ENCODE data around the gene GXYLT1. TPM values are rescaled to one million over a fixed set of nuclear protein-coding genes. Genes with fewer than 3 reads are reported as not detected.
A peak's percentile ranks its signal among the peaks of the same experiment; 100 is the strongest.
"Not testable (repeated sequence)": the region's sequence is repeated elsewhere in the genome, so short reads cannot be mapped to it uniquely, and the experiment has no call there.

The GXYLT1 gene
- total RNA-seq, 1 experiment from 2014 or later, result 14.5 TPM

- no peak for DNase-seq (ENCODE audit: low read depth)
Measured at GRCh38 chr12:42145197-42145549, 499 bp upstream of the GXYLT1 start.

- DNase-seq (ENCODE audit: low read depth), result peak; percentile 12
Measured at GRCh38 chr12:42144158-42144407, 591 bp downstream of the GXYLT1 start.

- peak; percentile 32 for DNase-seq (ENCODE audit: low read depth)
Measured at GRCh38 chr12:42143452-42144157, 1.1 kb downstream of the GXYLT1 start.

GRCh38 chr12:42141981-42142606, 2.6 kb downstream of the GXYLT1 start:
- DNase-seq (ENCODE audit: low read depth), result no peak

- DNase-seq (ENCODE audit: low read depth), result peak; percentile 15
Measured at GRCh38 chr12:42140901-42141300, 3.8 kb downstream of the GXYLT1 start.

- DNase-seq (ENCODE audit: low read depth), result peak; percentile 58
Measured at GRCh38 chr12:42135259-42135814, 9.3 kb downstream of the GXYLT1 start.

DNA sequence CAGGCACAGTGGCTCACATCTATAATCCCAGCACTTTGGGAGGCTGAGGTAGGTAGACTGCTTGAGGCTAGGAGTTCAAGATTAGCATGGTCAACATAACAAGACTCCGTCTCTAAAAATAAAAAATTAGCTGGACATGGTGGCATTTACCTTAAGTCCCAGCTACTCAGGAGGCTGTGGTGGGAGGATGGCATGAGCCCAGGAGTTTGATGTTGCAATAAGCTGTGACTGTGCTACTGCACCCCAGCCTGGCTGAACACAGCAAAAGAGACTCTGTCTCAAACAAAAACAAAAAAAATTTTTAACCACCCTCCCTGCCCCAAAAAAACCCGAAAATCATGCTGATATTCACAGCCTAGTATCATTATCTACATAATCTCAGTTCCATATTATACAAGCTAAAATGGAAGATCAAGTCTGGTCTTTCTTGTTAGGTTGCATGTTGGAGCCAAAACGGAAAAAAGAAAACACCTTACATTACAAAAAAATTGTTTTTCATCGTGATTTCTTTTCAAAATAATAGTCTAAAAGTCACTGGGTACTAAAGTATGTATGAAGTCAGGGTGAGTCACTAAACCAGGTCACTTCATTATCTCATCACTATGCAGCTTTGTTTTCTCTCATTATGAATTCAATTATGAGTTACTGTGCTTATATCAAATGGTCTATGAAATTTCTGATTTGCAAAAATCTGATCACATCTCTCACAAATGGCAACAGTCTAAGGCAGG, 13.8 kb downstream of the GXYLT1 start:
- DNase-seq (ENCODE audit: low read depth), result peak; percentile 64

- DNase-seq (ENCODE audit: low read depth), result peak; percentile 67
Measured at GRCh38 chr12:42129595-42130204, 15.0 kb downstream of the GXYLT1 start.

GRCh38 chr12:42128888-42129287, 15.8 kb downstream of the GXYLT1 start:
- no peak for DNase-seq (ENCODE audit: low read depth)

DNA sequence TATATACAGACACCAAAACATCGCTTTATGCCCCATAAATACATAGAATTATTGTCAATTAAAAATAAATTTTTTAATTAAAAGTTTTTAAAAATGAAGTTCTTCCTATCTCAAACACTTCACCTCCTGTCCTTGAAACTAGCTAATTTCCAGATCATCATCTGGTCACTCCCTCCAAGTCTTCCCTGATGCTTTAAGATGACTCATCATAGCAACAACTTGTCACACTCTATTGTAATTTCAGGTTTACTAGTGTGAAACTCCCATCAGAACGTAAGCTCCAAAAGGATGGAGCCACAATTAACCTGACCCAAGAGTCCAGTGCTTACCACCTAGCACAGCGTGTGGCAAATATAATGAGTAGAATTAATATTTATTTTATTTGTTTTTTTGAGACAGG, 16.3 kb downstream of the GXYLT1 start:
- DNase-seq (ENCODE audit: low read depth), result peak; percentile 25

DNA sequence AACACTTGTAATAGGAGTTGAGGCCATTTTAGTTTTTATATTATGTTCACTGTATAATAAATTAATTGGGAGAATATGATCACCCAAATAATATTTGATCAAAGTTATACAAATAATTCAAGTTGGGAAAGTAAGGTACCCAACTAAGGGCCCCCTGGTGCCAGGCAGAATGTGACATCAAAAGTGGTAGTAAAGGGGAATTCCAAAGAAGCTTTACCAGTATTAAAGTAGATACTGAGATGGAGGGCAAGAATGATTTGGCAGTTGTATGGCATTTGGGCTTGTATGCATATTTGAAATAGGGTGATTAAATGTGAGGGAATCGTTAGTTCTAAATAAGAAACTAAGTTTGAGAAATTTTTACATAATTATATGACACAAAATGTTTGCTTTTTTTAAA, 17.7 kb downstream of the GXYLT1 start:
- DNase-seq (ENCODE audit: low read depth), result no peak

DNA sequence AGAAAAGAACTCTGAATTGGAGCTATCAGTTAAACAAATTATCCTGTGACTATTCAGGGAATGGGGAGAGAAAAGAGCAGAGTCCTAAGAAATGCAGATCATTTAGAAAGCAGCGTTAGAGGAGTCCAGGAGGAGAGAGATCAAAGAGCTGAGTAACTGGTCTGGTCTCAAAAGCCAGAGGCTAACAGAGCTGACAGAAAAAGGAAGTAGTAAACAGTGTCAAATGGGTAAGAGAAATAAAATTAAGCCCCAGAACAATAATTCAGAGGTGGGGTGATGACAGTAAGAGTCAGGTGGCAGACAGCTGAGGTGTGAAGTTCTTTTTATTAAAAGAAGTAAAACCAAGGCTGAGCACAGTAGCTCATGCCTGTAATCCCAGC, 19.3 kb downstream of the GXYLT1 start:
- DNase-seq (ENCODE audit: low read depth), result no peak

DNA sequence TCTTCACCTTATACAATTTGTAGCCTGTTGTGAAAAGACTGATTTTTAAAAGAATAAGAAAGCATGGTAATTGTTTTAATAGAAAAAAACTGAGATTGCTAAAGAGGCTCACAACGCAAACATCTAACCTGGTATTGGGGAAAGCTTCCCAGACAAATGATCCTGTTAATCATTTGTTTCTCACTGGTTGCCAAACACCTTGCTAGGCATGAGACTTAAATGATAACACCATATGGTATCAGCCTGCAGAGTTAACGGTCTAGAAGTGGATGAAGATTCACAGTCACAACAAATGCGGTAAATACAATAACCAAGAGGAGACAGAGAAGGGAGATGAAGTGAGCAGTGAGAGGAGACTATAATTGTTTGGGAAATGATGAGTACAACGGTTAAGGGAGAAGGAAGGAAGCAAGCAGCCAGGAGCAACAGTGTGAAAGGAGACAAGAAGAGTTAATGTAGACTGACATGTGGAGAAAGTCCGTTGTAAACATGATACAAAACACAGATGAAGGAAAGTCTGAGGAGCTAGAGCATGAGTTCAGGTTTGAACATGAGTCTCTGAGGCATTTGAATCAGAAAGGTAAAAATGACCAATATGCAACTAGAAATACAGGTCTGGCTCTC, 19.8 kb downstream of the GXYLT1 start:
- no peak for DNase-seq (ENCODE audit: low read depth)

GRCh38 chr12:42119085-42119633, 25.5 kb downstream of the GXYLT1 start:
- DNase-seq (ENCODE audit: low read depth), result peak; percentile 54

- DNase-seq (ENCODE audit: low read depth), result no peak
Measured at GRCh38 chr12:42118136-42118879, 26.4 kb downstream of the GXYLT1 start.

- no peak for DNase-seq (ENCODE audit: low read depth)
Measured at GRCh38 chr12:42109031-42109430, 35.6 kb downstream of the GXYLT1 start.

DNA sequence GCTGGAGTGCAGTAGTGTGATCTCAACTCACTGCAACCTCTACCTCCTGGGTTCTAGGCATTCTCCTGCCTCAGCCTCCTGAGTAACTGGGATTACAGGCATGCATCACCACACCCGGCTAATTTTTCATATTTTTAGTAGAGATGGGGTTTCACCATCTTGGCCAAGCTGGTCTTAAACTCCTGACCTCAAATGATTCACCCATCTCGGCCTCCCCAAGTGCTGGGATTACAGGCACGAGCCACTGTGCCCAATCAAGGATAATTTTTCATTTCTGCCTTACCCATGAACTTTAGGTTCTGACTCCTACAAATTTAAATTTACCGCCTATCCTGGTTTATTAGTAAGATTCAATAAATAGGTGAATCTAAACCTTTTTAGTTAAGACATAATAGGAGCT, 37.9 kb downstream of the GXYLT1 start:
- not testable (repeated sequence) for DNase-seq (ENCODE audit: low read depth)

DNA sequence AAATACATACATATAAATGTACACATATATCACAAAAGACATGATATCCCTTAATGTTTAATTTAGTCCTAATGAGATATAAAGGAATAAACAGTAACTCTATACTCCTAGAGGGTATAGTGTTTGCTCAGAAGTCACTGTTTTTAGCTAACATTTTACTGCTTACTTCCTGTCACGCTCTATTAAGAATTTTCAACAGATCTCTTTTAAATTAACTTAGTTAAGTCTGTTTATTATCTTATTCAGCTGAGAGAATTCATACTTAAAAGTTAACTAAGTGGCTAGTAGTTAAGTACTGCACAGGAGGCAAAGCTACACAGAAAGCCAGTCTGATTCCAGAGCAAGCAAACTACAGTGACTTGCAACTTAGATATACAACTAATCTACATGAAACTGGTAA, 39.9 kb downstream of the GXYLT1 start:
- no peak for DNase-seq (ENCODE audit: low read depth)

DNA sequence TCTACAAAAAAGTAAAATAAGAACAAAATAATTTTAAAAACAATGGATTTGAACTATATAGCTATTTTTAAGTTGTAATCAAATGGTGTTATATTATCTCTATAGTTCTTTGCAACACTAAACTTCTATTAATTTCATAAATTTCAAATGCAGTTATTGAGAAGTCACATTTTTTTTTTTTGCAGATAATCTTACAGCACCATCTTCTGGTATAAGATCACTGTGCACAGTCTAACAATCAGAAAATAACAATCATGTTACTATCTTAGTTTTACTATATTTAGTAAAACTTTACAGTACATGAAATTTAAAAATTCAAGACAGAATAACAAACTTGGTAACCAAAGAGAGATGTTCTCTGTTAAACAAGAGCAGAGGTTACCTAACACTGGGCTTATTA, 40.6 kb downstream of the GXYLT1 start:
- DNase-seq (ENCODE audit: low read depth), result no peak

DNA sequence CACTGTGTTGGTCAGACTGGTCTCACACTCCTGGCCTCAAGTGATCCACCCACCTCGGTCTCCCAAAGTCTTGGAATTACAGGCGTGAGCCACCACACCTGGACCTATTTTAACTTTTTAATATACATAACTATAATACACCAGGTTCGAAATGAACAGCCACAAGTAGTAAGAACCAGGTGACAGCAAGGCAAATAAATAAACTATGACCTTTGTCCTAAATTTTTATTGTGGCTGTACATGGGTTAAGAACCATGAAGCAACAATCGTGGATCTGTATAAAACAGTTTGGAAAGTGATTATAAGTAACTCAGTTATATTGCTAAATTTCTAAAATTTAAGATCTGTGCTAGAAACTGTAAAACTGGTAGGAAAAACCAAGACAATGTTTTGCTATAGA, 41.5 kb downstream of the GXYLT1 start:
- no peak for DNase-seq (ENCODE audit: low read depth)

- DNase-seq (ENCODE audit: low read depth), result no peak
Measured at GRCh38 chr12:42102720-42103119, 42.0 kb downstream of the GXYLT1 start.
